ENCODE results near the gene RIC8A.

GRCh38 chr11:202490-202889 is 5.0 kb upstream of the RIC8A start:
- TF ChIP-seq POLR2AphosphoS5 (IDR thresholded peaks at IDR 0.05) (no peak), EP300 (IDR thresholded peaks at IDR 0.05) (no peak), CTCF (IDR thresholded peaks at IDR 0.05) (no peak)

Measured in sigmoid colon (tissue), 4 donors.